Measurements from ENCODE around the gene PALD1.

PALD1 gene

GRCh38 chr10:70507966-70508365 lies 29.4 kb downstream of the PALD1 start:
- no peak for DNase-seq (ENCODE audit: low read depth)

DNA sequence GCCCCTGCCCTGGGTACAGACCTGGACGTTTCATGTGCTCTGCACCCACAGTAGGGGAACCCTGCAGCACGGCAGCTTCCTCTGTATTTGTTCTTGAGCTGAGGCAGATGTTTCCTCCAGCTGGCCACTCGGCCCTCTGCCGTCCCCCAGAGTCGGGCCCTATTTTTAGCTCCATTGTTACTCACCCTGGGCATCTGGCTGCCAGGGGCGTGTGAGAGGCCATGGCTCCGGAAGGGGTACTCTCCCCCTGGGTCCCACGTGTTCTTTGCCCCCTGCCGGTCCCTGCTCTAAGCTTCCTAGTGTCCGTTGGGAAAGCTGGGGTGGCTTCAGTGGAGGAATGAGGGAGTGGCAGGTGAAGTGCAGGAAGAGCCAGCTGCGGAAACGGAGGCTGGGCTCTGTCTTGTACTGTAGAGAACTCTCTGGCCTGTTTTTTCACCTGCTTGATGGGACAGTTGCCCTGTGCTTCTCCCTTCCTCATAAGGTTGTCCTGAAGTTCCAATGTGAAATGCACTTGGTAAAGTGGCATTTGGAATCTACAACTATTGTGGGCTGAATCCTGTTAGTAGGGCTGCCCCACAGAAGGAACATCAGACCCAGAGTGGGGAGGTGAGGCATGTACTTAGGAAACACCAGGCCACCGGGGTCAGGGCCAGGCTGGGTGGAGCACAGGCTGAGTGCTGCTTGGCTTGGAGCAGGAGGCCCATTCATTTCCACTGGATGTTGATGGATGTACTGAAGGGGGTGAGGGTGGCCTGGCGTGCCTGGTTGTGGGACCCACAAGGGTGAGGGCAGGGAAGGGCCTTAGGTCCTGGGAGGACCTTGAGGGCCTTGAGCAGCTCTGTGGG lies 30.6 kb downstream of the PALD1 start:
- DNase-seq (ENCODE audit: low read depth) = no peak

GRCh38 chr10:70509757-70510147 lies 31.2 kb downstream of the PALD1 start:
- DNase-seq (ENCODE audit: low read depth) = no peak

DNA sequence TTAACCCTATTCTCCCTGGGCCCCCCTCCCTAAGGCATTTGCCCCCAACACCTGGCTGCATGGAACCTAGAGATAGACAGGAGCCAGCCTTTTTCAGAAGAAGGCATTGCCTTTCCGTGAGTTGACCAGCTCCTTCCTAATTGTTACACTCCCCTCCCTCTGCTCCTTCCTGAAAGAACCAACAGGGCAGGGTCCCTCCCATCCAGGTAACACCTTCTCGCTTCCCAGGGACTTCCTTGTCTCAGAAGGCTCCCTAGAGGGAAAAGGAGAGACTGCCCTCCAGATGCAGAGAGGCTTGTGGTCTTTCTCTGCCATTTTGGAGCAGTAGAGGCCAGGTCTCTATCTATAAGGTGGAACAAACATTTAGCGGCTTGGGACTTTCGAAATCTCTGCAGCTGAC lies 31.9 kb downstream of the PALD1 start:
- no peak for DNase-seq (ENCODE audit: low read depth)

GRCh38 chr10:70510904-70511303 lies 32.3 kb downstream of the PALD1 start:
- no peak for DNase-seq (ENCODE audit: low read depth)

- DNase-seq (ENCODE audit: low read depth) = no peak
These were observed 33.6 kb downstream of the PALD1 start for GRCh38 chr10:70512149-70512639.

DNA sequence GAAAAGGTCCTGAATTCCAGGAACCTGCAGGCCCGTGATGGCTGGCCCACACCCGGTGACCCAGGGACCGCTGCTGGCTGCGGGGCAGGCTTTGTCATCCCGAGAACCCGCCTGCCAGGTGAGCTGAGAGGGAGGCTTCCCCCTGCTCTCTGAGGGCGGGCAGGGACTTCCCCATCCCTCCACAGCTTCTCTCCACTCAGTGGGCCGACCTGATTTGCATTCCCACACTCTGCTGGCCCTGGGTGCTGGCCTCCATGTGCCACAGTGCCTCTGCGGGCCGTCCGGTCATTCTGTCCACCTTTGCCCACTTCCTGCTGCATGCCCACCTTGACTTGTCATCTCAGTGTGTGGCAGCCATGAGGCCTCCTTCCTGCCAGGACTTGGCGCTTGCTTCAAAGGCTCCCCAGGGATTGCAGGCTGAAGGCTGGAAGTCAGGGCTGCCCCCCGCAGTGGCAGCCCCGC lies 35.3 kb downstream of the PALD1 start:
- no peak for DNase-seq (ENCODE audit: low read depth)

- no peak for DNase-seq (ENCODE audit: low read depth)
These were observed 36.0 kb downstream of the PALD1 start for GRCh38 chr10:70514591-70514990.

- DNase-seq (ENCODE audit: low read depth) = no peak
These were observed 36.6 kb downstream of the PALD1 start for GRCh38 chr10:70515035-70515667.

DNA sequence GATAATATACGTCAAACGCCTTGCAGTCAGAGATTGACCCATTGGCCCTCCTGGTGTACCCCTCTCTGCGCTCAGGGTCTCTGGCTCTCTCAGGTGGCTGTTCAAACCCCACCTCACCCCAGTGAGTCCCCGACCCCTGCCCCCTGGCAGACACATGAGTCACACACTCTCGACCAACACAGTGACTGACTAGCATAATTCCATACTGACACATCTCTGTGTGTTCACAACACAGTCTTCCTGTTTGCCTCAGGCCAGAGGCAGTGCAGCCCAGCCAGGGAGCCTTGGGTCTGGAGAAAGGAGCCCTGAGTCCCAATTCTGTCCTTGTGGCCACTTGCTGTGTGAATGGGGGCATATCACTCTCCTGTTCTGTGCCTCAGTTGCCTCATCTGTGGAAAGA lies 40.1 kb downstream of the PALD1 start:
- DNase-seq (ENCODE audit: low read depth) = no peak

GRCh38 chr10:70523057-70523456 lies 44.5 kb downstream of the PALD1 start:
- no peak for DNase-seq (ENCODE audit: low read depth)

GRCh38 chr10:70523549-70523948 lies 45.0 kb downstream of the PALD1 start:
- DNase-seq (ENCODE audit: low read depth) = no peak

GRCh38 chr10:70528314-70528713 lies 49.7 kb downstream of the PALD1 start:
- no peak for DNase-seq (ENCODE audit: low read depth)

DNA sequence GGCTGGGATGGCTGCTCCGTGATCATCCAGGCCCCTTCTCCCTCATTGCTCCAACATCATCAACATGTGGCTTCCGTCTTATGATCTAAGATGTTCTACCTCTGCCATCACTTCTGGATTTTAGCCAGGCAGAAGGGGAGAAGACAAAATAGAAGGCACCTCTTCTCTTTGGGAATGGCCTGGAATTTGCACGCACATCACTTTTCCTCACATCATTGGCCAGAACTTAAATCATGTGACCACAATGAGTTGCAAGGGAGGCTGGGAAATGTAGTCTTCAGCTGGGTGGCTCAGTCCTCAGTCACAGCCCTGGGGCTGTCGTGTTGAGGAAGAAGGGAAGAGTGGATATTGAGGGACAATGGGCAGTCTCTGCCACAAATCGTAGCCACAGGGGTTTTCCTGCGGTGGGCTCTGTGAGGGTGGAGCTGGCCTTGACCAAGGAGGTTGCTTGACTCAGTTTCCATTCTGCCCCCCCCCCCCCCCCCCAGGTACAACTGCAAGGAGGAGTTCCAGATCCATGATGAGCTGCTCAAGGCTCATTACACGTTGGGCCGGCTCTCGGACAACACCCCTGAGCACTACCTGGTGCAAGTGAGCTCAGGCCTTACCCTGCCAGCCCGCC lies 50.3 kb downstream of the PALD1 start:
- no peak for DNase-seq (ENCODE audit: low read depth)

DNA sequence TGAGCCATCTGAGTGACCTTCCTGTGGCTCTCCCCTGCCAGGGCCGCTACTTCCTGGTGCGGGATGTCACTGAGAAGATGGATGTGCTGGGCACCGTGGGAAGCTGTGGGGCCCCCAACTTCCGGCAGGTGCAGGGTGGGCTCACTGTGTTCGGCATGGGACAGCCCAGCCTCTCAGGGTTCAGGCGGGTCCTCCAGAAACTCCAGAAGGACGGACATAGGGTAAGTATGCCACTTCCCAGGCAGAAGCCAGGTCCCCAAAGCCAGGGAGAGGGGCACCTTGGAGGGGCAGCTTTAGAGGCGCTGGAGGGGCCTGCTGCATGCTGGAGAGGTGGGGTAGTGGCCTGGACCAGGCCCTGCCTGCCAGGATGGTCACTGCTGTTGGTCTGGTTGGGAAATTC lies 51.3 kb downstream of the PALD1 start:
- no peak for DNase-seq (ENCODE audit: low read depth)

GRCh38 chr10:70530315-70530714 lies 51.7 kb downstream of the PALD1 start:
- DNase-seq (ENCODE audit: low read depth) = no peak

GRCh38 chr10:70532554-70533188 lies 54.1 kb downstream of the PALD1 start:
- no peak for DNase-seq (ENCODE audit: low read depth)

- no peak for DNase-seq (ENCODE audit: low read depth)
These were observed 54.6 kb downstream of the PALD1 start for GRCh38 chr10:70533189-70533558.

- no peak for DNase-seq (ENCODE audit: low read depth)
These were observed 55.7 kb downstream of the PALD1 start for GRCh38 chr10:70534281-70534680.

DNA sequence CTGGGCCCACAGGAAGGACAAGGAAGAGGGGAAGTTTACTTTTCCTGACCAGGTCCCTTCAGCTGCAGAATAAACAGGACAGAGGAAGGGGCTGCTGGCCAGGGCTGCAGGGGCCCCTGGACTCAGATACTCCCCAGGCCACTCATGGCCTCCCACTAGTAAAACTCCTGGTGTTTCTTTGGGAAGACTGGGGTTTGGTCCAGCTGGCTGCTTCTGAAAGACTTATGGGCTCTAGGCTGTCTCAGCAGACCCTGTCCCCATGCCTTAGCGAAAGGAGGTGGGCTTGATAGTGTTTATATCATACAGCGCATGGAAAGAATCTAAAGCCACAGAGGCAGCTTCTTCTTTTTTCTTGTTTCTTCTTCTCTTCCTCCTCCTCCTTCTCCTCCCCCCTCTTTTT lies 56.4 kb downstream of the PALD1 start:
- DNase-seq (ENCODE audit: low read depth) = no peak

GRCh38 chr10:70535451-70535850 lies 56.9 kb downstream of the PALD1 start:
- DNase-seq (ENCODE audit: low read depth) = no peak

GRCh38 chr10:70536196-70536861 lies 57.8 kb downstream of the PALD1 start:
- DNase-seq (ENCODE audit: low read depth) = no peak

Measured in stimulated activated CD8-positive, alpha-beta memory T cell treated with anti-CD3 and anti-CD28 coated beads, Interleukin-12 subunit alpha, Interleukin-12 subunit beta, amount 100 ng/mL, for 4 hours (primary cell).